Keratinocyte (primary cell): ENCODE results near the gene USH2A. TPM values are rescaled to one million over a fixed set of nuclear protein-coding genes. Genes with fewer than 3 reads are reported as not detected.

Experiments
- DNase-seq: peaks from one replicate; pipeline ENCODE4 v3.0.0-alpha.2; 2011; ENCODE audit warnings: low read depth, missing footprints, low spot score
- FAIRE-seq: peaks from 2 replicates; lab custom pipeline; 2011; peaks lifted over from hg19 to GRCh38; lab: Jason Lieb, UNC
- H2AFZ ChIP-seq: 2 replicates; pipeline ENCODE4 v1.6.0; 2012; ENCODE audit warnings: low read length, control low read depth, inconsistent platforms; ENCODE audit not compliant: control insufficient read depth
- H3K27ac ChIP-seq: 2 replicates; pipeline ENCODE4 v1.5.1; 2011; ENCODE audit warnings: low read length; ENCODE audit not compliant: control insufficient read depth, insufficient read depth
- H3K27me3 ChIP-seq: 3 replicates; pipeline ENCODE4 v1.6.0; 2011; ENCODE audit warnings: low read length; ENCODE audit not compliant: control insufficient read depth, insufficient read depth; ENCODE audit errors: extremely low read depth
- H3K36me3 ChIP-seq, 2 experiments: 2 replicates in 1 of 2; 3 replicates in 1 of 2; pipeline ENCODE4 v1.5.1; 2011; ENCODE audit warnings: low read length in 2 of 2, mild to moderate bottlenecking in 1 of 2; ENCODE audit not compliant: control insufficient read depth in 2 of 2, insufficient read depth in 2 of 2; ENCODE audit errors: extremely low read depth in 1 of 2
- H3K4me1 ChIP-seq: 3 replicates; pipeline ENCODE4 v1.5.1; 2011; ENCODE audit warnings: low read length; ENCODE audit not compliant: control insufficient read depth, insufficient read depth; ENCODE audit errors: extremely low read depth
- H3K4me2 ChIP-seq: 3 replicates; pipeline ENCODE4 v1.6.0; 2011; ENCODE audit warnings: low read depth, low read length; ENCODE audit not compliant: control insufficient read depth, insufficient read depth; ENCODE audit errors: extremely low read depth
- H3K4me3 ChIP-seq, 3 experiments: fragments of 200-600 bp in 1 of 3; sonication (generic) in 1 of 3; 2 replicates in 2 of 3; 3 replicates in 1 of 3; pipeline ENCODE4 v1.5.1; 2011 to 2016; ENCODE audit warnings: low read length in 3 of 3, mild to moderate bottlenecking in 3 of 3, control low read depth in 2 of 3, inconsistent platforms in 1 of 3, low read depth in 1 of 3, mixed read lengths in 1 of 3, mixed run types in 1 of 3, moderate library complexity in 1 of 3; ENCODE audit not compliant: control insufficient read depth in 2 of 3, insufficient read depth in 2 of 3; ENCODE audit errors: extremely low read depth in 1 of 3
- H3K79me2 ChIP-seq: 2 replicates; pipeline ENCODE4 v1.6.0; 2012; ENCODE audit warnings: low read length; ENCODE audit not compliant: control insufficient read depth, insufficient read depth
- H3K9ac ChIP-seq: 3 replicates; pipeline ENCODE4 v1.6.0; 2011; ENCODE audit warnings: low read length; ENCODE audit not compliant: control insufficient read depth, insufficient read depth; ENCODE audit errors: extremely low read depth
- H3K9me1 ChIP-seq: 3 replicates; pipeline ENCODE4 v1.6.0; 2011; ENCODE audit warnings: low read length; ENCODE audit not compliant: control insufficient read depth, insufficient read depth; ENCODE audit errors: extremely low read depth
- H3K9me3 ChIP-seq: 2 replicates; pipeline ENCODE4 v1.5.1; 2012; ENCODE audit warnings: low read depth, low read length; ENCODE audit not compliant: control insufficient read depth
- H4K20me1 ChIP-seq: 3 replicates; pipeline ENCODE4 v1.6.0; 2011; ENCODE audit warnings: low read length; ENCODE audit not compliant: control insufficient read depth, insufficient read depth; ENCODE audit errors: extremely low read depth
- CTCF ChIP-seq, 3 experiments: IDR thresholded peaks in 1 of 3; conservative IDR thresholded peaks in 1 of 3; optimal IDR thresholded peaks in 1 of 3; 2 replicates in 2 of 3; 3 replicates in 1 of 3; pipeline versions ENCODE3 to v1.5.1; 2011; ENCODE audit warnings: low read length in 3 of 3, mild to moderate bottlenecking in 3 of 3, moderate library complexity in 2 of 3, control low read depth in 1 of 3, inconsistent platforms in 1 of 3; ENCODE audit not compliant: insufficient read depth in 2 of 3; ENCODE audit errors: extremely low read depth in 1 of 3
- EZH2 ChIP-seq: IDR thresholded peaks from one replicate; pipeline ENCODE4 v1.6.1; 2012; ENCODE audit warnings: inconsistent platforms, mild to moderate bottlenecking, low read length, moderate library complexity
- dilution Hi-C: fragments of 300-500 bp; cut with MboI; formaldehyde crosslinking; loops from one replicate; pipeline ENCODE4 v1.7.0; 2020; ENCODE audit warnings: low sequenced_read_pairs; ENCODE audit not compliant: extremely low pct_ligation_motif_present
- polyA plus RNA-seq, 5 experiments: library from polyadenylated mRNA; depleted of rRNA in 3 of 5; stranded (reverse) in 3 of 5; stranded (forward) in 1 of 5; unstranded in 1 of 5; fragments of >200 nt; gene quantifications; 1 replicate in 1 of 5; 2 replicates in 3 of 5; 3 replicates in 1 of 5; pipeline versions ENCODE4 v1.2.1 to v1.2.3, GENCODE V29; 2011 to 2012; ENCODE audit warnings: missing spikeins in 2 of 5, low read depth in 1 of 5, low replicate concordance in 1 of 5

Gene USH2A
- polyA plus RNA-seq, 1 donor (not counting 4 experiments of a cell fraction or from before 2014, with no cell fraction given): not detected

- no peak overlapping the region for H2AFZ ChIP-seq
- H3K27me3 ChIP-seq: no peaks in the 10 kb centered on the region
- H3K4me1 ChIP-seq: no peaks in the 10 kb centered on the region
- H3K36me3 ChIP-seq: peaks cover 2 to 4% of the 10 kb centered on the region in 2 experiments
- FAIRE-seq (no peak), DNase-seq (no peak)
- H3K9me3 ChIP-seq: no peaks in the 10 kb centered on the region
- no peaks in the 10 kb centered on the region for H3K9me1 ChIP-seq
- no peak overlapping the region for H3K27ac ChIP-seq
- H3K4me3 ChIP-seq: no peak overlapping the region
- dilution Hi-C loops: no loop called here
- H3K79me2 ChIP-seq: peaks cover 3% of the 10 kb centered on the region
- no peak overlapping the region for H3K9ac ChIP-seq
- H4K20me1 ChIP-seq: no peaks in the 10 kb centered on the region
- TF ChIP-seq EZH2: no peak
- no peak for TF ChIP-seq CTCF (optimal IDR thresholded peaks at IDR 0.05 in 1 of 3, IDR thresholded peaks at IDR 0.05 in 1 of 3, conservative IDR thresholded peaks at IDR 0.05 in 1 of 3; ENCODE audit: extremely low read depth in 1 of 3, insufficient read depth in 2 of 3, low read length in 3 of 3)
- H3K4me2 ChIP-seq: no peak overlapping the region
These were observed 828.6 kb downstream of the USH2A start for GRCh38 chr1:215594640-215595039.

GRCh38 chr1:215590779-215591491 lies 832.3 kb downstream of the USH2A start:
- no peaks in the 10 kb centered on the region for H3K9me1 ChIP-seq
- dilution Hi-C loops: no loop called here
- no peaks in the 10 kb centered on the region for H3K27me3 ChIP-seq
- no peak overlapping the region for H2AFZ ChIP-seq
- FAIRE-seq (no peak), DNase-seq (no peak)
- H3K4me3 ChIP-seq: no peak overlapping the region
- H3K79me2 ChIP-seq: peaks cover 3% of the 10 kb centered on the region
- no peak overlapping the region for H3K27ac ChIP-seq
- H3K36me3 ChIP-seq: peaks cover 0 to 1% of the 10 kb centered on the region in 2 experiments
- H3K9ac ChIP-seq: no peak overlapping the region
- no peaks in the 10 kb centered on the region for H3K4me1 ChIP-seq
- TF ChIP-seq EZH2 (no peak), CTCF (optimal IDR thresholded peaks at IDR 0.05 in 1 of 3, IDR thresholded peaks at IDR 0.05 in 1 of 3, conservative IDR thresholded peaks at IDR 0.05 in 1 of 3; ENCODE audit: extremely low read depth in 1 of 3, insufficient read depth in 2 of 3, low read length in 3 of 3) (no peak)
- no peaks in the 10 kb centered on the region for H4K20me1 ChIP-seq
- H3K9me3 ChIP-seq: no peaks in the 10 kb centered on the region
- H3K4me2 ChIP-seq: no peak overlapping the region
